ENCODE results near the gene STARD13. TPM values are rescaled to one million over a fixed set of nuclear protein-coding genes. Genes with fewer than 3 reads are reported as not detected.

Gene STARD13
- polyA plus RNA-seq, 1 donor (not counting 4 experiments of a cell fraction or from before 2014, with no cell fraction given) = 11.9 TPM

GRCh38 chr13:33070713-33071112 is 214.8 kb downstream of the STARD13 start:
- no peaks in the 10 kb centered on the region for H3K9me3 ChIP-seq (ENCODE audit: control insufficient read depth, low read depth, low read length)
- no peak for DNase-seq (ENCODE audit: low read depth, low spot score)
- H3K79me2 ChIP-seq (ENCODE audit: control insufficient read depth, insufficient read depth, low read length) = no peaks in the 10 kb centered on the region
- no peak overlapping the region for H3K4me2 ChIP-seq (ENCODE audit: control insufficient read depth, extremely low read depth, insufficient read depth, low read depth, low read length)
- no peak overlapping the region for H3K27ac ChIP-seq (ENCODE audit: control insufficient read depth, insufficient read depth, low read length)
- H3K4me1 ChIP-seq (ENCODE audit: control insufficient read depth, extremely low read depth, insufficient read depth, low read length) = no peaks in the 10 kb centered on the region
- dilution Hi-C loops (cut with MboI; ENCODE audit: extremely low pct_ligation_motif_present, low sequenced_read_pairs) = no loop called here
- TF ChIP-seq CTCF (optimal IDR thresholded peaks at IDR 0.05 in 1 of 3, IDR thresholded peaks at IDR 0.05 in 1 of 3, conservative IDR thresholded peaks at IDR 0.05 in 1 of 3; ENCODE audit: extremely low read depth in 1 of 3, insufficient read depth in 2 of 3, low read length in 3 of 3) (no peak), EZH2 (IDR thresholded peaks at IDR 0.05; ENCODE audit: low read length) (no peak)
- no peak overlapping the region for H3K4me3 ChIP-seq (ENCODE audit: control insufficient read depth in 2 of 3, extremely low read depth in 1 of 3, insufficient read depth in 2 of 3, low read depth in 1 of 3, low read length in 3 of 3)
- no peak overlapping the region for H3K9ac ChIP-seq (ENCODE audit: control insufficient read depth, extremely low read depth, insufficient read depth, low read length)
- no peaks in the 10 kb centered on the region for H3K27me3 ChIP-seq (ENCODE audit: control insufficient read depth, extremely low read depth, insufficient read depth, low read length)
- H4K20me1 ChIP-seq (ENCODE audit: control insufficient read depth, extremely low read depth, insufficient read depth, low read length) = no peaks in the 10 kb centered on the region
- no peaks in the 10 kb centered on the region for H3K9me1 ChIP-seq (ENCODE audit: control insufficient read depth, extremely low read depth, insufficient read depth, low read length)
- H3K36me3 ChIP-seq (ENCODE audit: control insufficient read depth in 2 of 2, extremely low read depth in 1 of 2, insufficient read depth in 2 of 2, low read length in 2 of 2) = no peaks in the 10 kb centered on the region
- no peak for FAIRE-seq
- H2AFZ ChIP-seq (ENCODE audit: control insufficient read depth, low read length) = no peak overlapping the region

GRCh38 chr13:33069365-33069764 is 216.2 kb downstream of the STARD13 start:
- Histone ChIP-seq H3K9ac (ENCODE audit: control insufficient read depth, extremely low read depth, insufficient read depth, low read length) (no peak overlapping the region), H3K79me2 (ENCODE audit: control insufficient read depth, insufficient read depth, low read length) (no peaks in the 10 kb centered on the region), H3K9me3 (ENCODE audit: control insufficient read depth, low read depth, low read length) (no peaks in the 10 kb centered on the region), H3K4me3 (ENCODE audit: control insufficient read depth in 2 of 3, extremely low read depth in 1 of 3, insufficient read depth in 2 of 3, low read depth in 1 of 3, low read length in 3 of 3) (no peak overlapping the region), H2AFZ (ENCODE audit: control insufficient read depth, low read length) (no peak overlapping the region), H3K4me2 (ENCODE audit: control insufficient read depth, extremely low read depth, insufficient read depth, low read depth, low read length) (no peak overlapping the region), H3K36me3 (ENCODE audit: control insufficient read depth in 2 of 2, extremely low read depth in 1 of 2, insufficient read depth in 2 of 2, low read length in 2 of 2) (no peaks in the 10 kb centered on the region), H3K27me3 (ENCODE audit: control insufficient read depth, extremely low read depth, insufficient read depth, low read length) (no peaks in the 10 kb centered on the region), H3K27ac (ENCODE audit: control insufficient read depth, insufficient read depth, low read length) (no peak overlapping the region), H3K4me1 (ENCODE audit: control insufficient read depth, extremely low read depth, insufficient read depth, low read length) (no peaks in the 10 kb centered on the region), H3K9me1 (ENCODE audit: control insufficient read depth, extremely low read depth, insufficient read depth, low read length) (no peaks in the 10 kb centered on the region), H4K20me1 (ENCODE audit: control insufficient read depth, extremely low read depth, insufficient read depth, low read length) (no peaks in the 10 kb centered on the region)
- TF ChIP-seq EZH2 (IDR thresholded peaks at IDR 0.05; ENCODE audit: low read length) (no peak), CTCF (optimal IDR thresholded peaks at IDR 0.05 in 1 of 3, IDR thresholded peaks at IDR 0.05 in 1 of 3, conservative IDR thresholded peaks at IDR 0.05 in 1 of 3; ENCODE audit: extremely low read depth in 1 of 3, insufficient read depth in 2 of 3, low read length in 3 of 3) (peak in 2 of 3 experiments; percentile 11 to 24)
- dilution Hi-C loops (cut with MboI; ENCODE audit: extremely low pct_ligation_motif_present, low sequenced_read_pairs) = no loop called here
- DNase-seq (ENCODE audit: low read depth, low spot score) (no peak), FAIRE-seq (no peak)
